CD14-positive monocyte (primary cell): Measurements from ENCODE around the gene LRRC59. TPM values are rescaled to one million over a fixed set of nuclear protein-coding genes. Genes with fewer than 3 reads are reported as not detected.
"Not testable (repeated sequence)": the region's sequence is repeated elsewhere in the genome, so short reads cannot be mapped to it uniquely, and the experiment has no call there.

Experiments
- DNase-seq, 3 donors: peaks; one replicate each; pipeline ENCODE4 v3.0.0-alpha.2; 2011 to 2022
- H2AFZ ChIP-seq: 2 replicates; pipeline ENCODE4 v1.6.0; 2012; ENCODE audit warnings: mild to moderate bottlenecking, low read depth, low read length, inconsistent platforms; ENCODE audit not compliant: insufficient read depth, poor library complexity, severe bottlenecking
- H3K27ac ChIP-seq, 2 donors: 1 replicate in 1 of 2; 2 replicates in 1 of 2; pipeline ENCODE4 v1.5.1; 2012 to 2013; ENCODE audit warnings: low read length in 2 of 2, control low read depth in 1 of 2, inconsistent platforms in 1 of 2, low read depth in 1 of 2, mild to moderate bottlenecking in 1 of 2
- H3K27me3 ChIP-seq, 2 donors: one replicate each; pipeline versions ENCODE4 v1.6.0 to v1.6.1; 2011 to 2013; ENCODE audit warnings: low read length in 2 of 2; ENCODE audit not compliant: control insufficient read depth in 2 of 2, insufficient read depth in 2 of 2
- H3K36me3 ChIP-seq, 2 donors: replicated peaks in 1 of 2; 1 replicate in 1 of 2; 2 replicates in 1 of 2; pipeline versions ENCODE4 v1.5.1 to v1.6.1; 2012 to 2013; ENCODE audit warnings: low read length in 2 of 2, control low read depth in 1 of 2, inconsistent platforms in 1 of 2, mild to moderate bottlenecking in 1 of 2; ENCODE audit not compliant: insufficient read depth in 2 of 2, control insufficient read depth in 1 of 2
- H3K4me1 ChIP-seq, 2 donors: 1 replicate in 1 of 2; 2 replicates in 1 of 2; pipeline versions ENCODE4 v1.5.1 to v1.6.1; 2012 to 2013; ENCODE audit warnings: low read length in 2 of 2, control low read depth in 1 of 2, inconsistent platforms in 1 of 2, mild to moderate bottlenecking in 1 of 2, moderate library complexity in 1 of 2; ENCODE audit not compliant: insufficient read depth in 2 of 2, control insufficient read depth in 1 of 2
- H3K4me2 ChIP-seq: replicated peaks from 2 replicates; pipeline ENCODE3; 2012; ENCODE audit warnings: low read length, moderate library complexity, mild to moderate bottlenecking; ENCODE audit not compliant: poor library complexity, severe bottlenecking; ENCODE audit errors: extremely low read depth
- H3K4me3 ChIP-seq, 3 experiments: fragments of 200-600 bp in 1 of 3; sonication (generic) in 1 of 3; replicated peaks in 1 of 3; 1 replicate in 2 of 3; 2 replicates in 1 of 3; pipeline ENCODE4 v1.5.1; 2011 to 2013; ENCODE audit warnings: low read length in 3 of 3, mild to moderate bottlenecking in 3 of 3, control low read depth in 2 of 3, low read depth in 2 of 3, inconsistent platforms in 1 of 3, moderate library complexity in 1 of 3
- H3K79me2 ChIP-seq: 2 replicates; pipeline ENCODE4 v1.6.0; 2012; ENCODE audit warnings: mild to moderate bottlenecking, control low read depth, inconsistent platforms, low read length, moderate library complexity; ENCODE audit not compliant: insufficient read depth
- H3K9ac ChIP-seq: 2 replicates; pipeline ENCODE4 v1.6.0; 2017; ENCODE audit warnings: low read length, mild to moderate bottlenecking; ENCODE audit not compliant: insufficient read depth, poor library complexity, severe bottlenecking
- H3K9me3 ChIP-seq, 2 donors: replicated peaks in 1 of 2; 1 replicate in 1 of 2; 2 replicates in 1 of 2; pipeline versions ENCODE4 v1.5.1 to v1.6.1; 2012 to 2013; ENCODE audit warnings: low read length in 2 of 2, control low read depth in 1 of 2; ENCODE audit not compliant: control insufficient read depth in 1 of 2, insufficient read depth in 1 of 2
- H4K20me1 ChIP-seq: 2 replicates; pipeline ENCODE4 v1.6.0; 2012; ENCODE audit warnings: mild to moderate bottlenecking, low read length, control low read depth, moderate library complexity; ENCODE audit not compliant: insufficient read depth
- H3K27ac Mint-ChIP-seq, 7 donors: one replicate each; pipeline ENCODE4 v1.8.0; 2020; ENCODE audit warnings: mild to moderate bottlenecking in 7 of 7, mixed read lengths in 7 of 7, moderate library complexity in 6 of 7, inconsistent platforms in 2 of 7
- H3K27me3 Mint-ChIP-seq, 3 donors: one replicate each; pipeline ENCODE4 v1.8.0; 2021 to 2022; ENCODE audit warnings: low read depth in 3 of 3, mild to moderate bottlenecking in 3 of 3, mixed read lengths in 3 of 3, moderate library complexity in 3 of 3, inconsistent platforms in 1 of 3
- H3K36me3 Mint-ChIP-seq, 2 donors: one replicate each; pipeline ENCODE4 v1.8.0; 2020; ENCODE audit warnings: mixed read lengths in 2 of 2, inconsistent platforms in 1 of 2, mild to moderate bottlenecking in 1 of 2
- H3K4me1 Mint-ChIP-seq: one replicate; pipeline ENCODE4 v1.8.0; 2020; ENCODE audit warnings: mild to moderate bottlenecking, mixed read lengths
- H3K4me3 Mint-ChIP-seq, 2 donors: one replicate each; pipeline ENCODE4 v1.8.0; 2020; ENCODE audit warnings: mild to moderate bottlenecking in 2 of 2, mixed read lengths in 2 of 2, moderate library complexity in 1 of 2
- H3K9me3 Mint-ChIP-seq, 7 donors: one replicate each; pipeline ENCODE4 v1.8.0; 2020 to 2022; ENCODE audit warnings: mixed read lengths in 7 of 7, mild to moderate bottlenecking in 6 of 7, moderate library complexity in 6 of 7, inconsistent platforms in 2 of 7
- WGBS: methylation state at CpG from one replicate; pipeline ENCODE4 v1.1.5; 2013; ENCODE audit warnings: missing lambda C conversion rate; ENCODE audit not compliant: insufficient coverage; 5-methylcytosine and 5-hydroxymethylcytosine counted together
- intact Hi-C, 2 donors: fragments of 100-400 bp; cut with micrococcal nuclease; formaldehyde crosslinking; loops; one replicate each; pipeline versions ENCODE4 v1.15.0 to v1.15.1; 2023
- polyA plus RNA-seq, 3 donors: library from polyadenylated mRNA; depleted of rRNA in 1 of 3; unstranded in 2 of 3; stranded (reverse) in 1 of 3; fragments of 300-500 nt in 2 of 3; fragments of >200 nt in 1 of 3; fragmentation: Illumina TruSeq in 2 of 3; gene quantifications; 1 replicate in 2 of 3; 2 replicates in 1 of 3; pipeline ENCODE4 v1.2.3, GENCODE V29; 2012 to 2021
- TF ChIP-seq, protein P1 (sequence below): fragments of 200-600 bp; IDR thresholded peaks from one replicate; pipeline ENCODE4 v1.8.0; 2022; ENCODE audit warnings: antibody characterized with exemption, mild to moderate bottlenecking

LRRC59 gene
- polyA plus RNA-seq, 3 donors, result 36.6 to 48.9 (median 45.7) TPM

DNA sequence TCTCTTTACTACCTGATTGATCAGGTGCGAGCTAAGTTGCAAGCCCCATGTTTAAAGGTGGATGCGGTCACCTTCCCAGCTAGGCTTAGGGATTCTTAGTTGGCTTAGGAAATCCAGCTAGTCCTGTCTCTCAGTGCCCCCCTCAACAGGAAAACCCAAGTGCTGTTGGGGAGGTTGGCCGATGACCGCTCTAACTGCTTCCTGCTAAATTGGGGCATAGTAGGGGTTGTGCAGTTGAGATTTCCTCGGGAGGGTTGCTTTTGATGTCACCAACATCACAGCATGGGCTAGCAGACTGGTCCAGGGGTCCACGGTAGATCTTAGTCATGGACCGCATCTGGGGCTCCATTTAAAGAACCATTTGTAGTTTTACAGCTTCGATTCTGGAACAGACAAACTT is 2.3 kb upstream of the LRRC59 start:
- peaks cover 32% of the 10 kb centered on the region for H3K4me1 Mint-ChIP-seq
- DNase-seq, intact Hi-C loops, H3K36me3 ChIP-seq, H3K4me2 ChIP-seq, H3K9me3 Mint-ChIP-seq, H3K27me3 ChIP-seq, H3K4me3 ChIP-seq, H3K4me3 Mint-ChIP-seq, H3K9me3 ChIP-seq, H3K9ac ChIP-seq, H3K27me3 Mint-ChIP-seq, H3K27ac ChIP-seq, H2AFZ ChIP-seq, H3K27ac Mint-ChIP-seq: not testable (repeated sequence)
- Histone ChIP-seq H4K20me1 (peaks cover 23% of the 10 kb centered on the region), H3K4me1 (peaks cover 25 to 32% of the 10 kb centered on the region in 2 donors), H3K79me2 (peaks cover 28% of the 10 kb centered on the region)
- 94% methylated on average over 2 of the region's 8 CpGs for WGBS
- H3K36me3 Mint-ChIP-seq, result peaks cover 7 to 10% of the 10 kb centered on the region in 2 donors

DNA sequence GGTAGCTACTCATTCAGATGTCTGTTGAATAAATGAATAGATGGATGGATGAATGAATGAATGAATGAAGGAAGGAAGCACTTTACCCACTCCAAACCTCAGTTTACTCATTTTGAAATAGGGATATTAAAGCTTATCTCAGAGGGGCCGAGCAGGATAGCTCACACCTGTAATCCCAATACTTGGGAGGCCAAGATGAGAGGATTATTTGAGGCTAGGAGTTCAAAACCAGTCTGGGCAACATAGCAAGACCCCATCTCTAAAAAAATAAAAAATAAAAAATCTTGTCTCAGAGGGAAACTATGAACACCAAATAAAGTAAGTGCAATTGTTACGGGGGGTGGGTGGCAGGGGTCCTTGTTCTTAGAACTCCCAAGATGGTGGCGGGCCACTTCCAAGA is 1.3 kb upstream of the LRRC59 start:
- Mint-ChIP-seq H3K36me3 (peaks cover 16 to 20% of the 10 kb centered on the region in 2 donors), H3K27ac (peak overlapping the region in 1 of 7 donors; percentile 11), H3K4me1 (peaks cover 26% of the 10 kb centered on the region)
- H2AFZ ChIP-seq, H3K4me3 Mint-ChIP-seq, H3K27me3 Mint-ChIP-seq, H3K4me2 ChIP-seq, DNase-seq, H3K9me3 Mint-ChIP-seq, intact Hi-C loops, H3K4me3 ChIP-seq, H3K9me3 ChIP-seq, H3K27me3 ChIP-seq, H3K27ac ChIP-seq, H3K9ac ChIP-seq: not testable (repeated sequence)
- H3K4me1 ChIP-seq, result peaks cover 25 to 29% of the 10 kb centered on the region in 2 donors
- H4K20me1 ChIP-seq, result peaks cover 32% of the 10 kb centered on the region
- H3K79me2 ChIP-seq, result peaks cover 37% of the 10 kb centered on the region
- H3K36me3 ChIP-seq, result peaks cover 14 to 15% of the 10 kb centered on the region in 2 donors
- WGBS, result 100% methylated on average over 1 of the region's 3 CpGs

DNA sequence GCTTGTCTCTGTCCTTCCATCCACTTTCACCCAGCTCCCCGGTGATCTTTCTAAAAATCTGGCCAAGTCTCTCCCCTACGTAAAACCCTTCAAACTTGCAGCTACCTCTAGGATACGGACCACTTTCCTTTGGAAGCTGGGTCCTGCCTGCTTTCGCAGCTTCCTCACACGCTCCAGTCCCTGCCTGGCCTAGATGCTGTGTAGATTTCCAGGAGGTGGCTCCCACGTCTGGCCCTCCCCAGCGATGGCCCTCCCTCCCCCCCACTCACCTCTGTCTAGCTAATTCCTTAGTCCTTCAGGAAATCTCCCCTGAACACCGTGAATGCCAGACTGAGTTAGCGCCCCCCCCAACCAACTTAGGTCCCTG is 579 bp upstream of the LRRC59 start:
- no peaks in the 10 kb centered on the region for H3K9me3 ChIP-seq
- H3K36me3 ChIP-seq, result peaks cover 22 to 23% of the 10 kb centered on the region in 2 donors
- peaks cover 25 to 29% of the 10 kb centered on the region in 2 donors for H3K4me1 ChIP-seq
- H3K4me2 ChIP-seq, result peak overlapping the region; percentile 96
- intact Hi-C loops, result loop anchor here in 1 of 2 donors (2.0 kb wide), 1 partner anchor 25 kb away; the partner anchor contains the start of genes EME1 and MRPL27
- Mint-ChIP-seq H3K4me3 (peak overlapping the region; percentile 86 to 89), H3K27me3 (peaks cover 0 to 6% (median 2%) of the 10 kb centered on the region in 3 donors), H3K9me3 (peaks cover 0 to 8% (median 3%) of the 10 kb centered on the region in 7 donors), H3K4me1 (peaks cover 28% of the 10 kb centered on the region), H3K27ac (peak overlapping the region in 5 of 7 donors; percentile 28 to 94 (median 84)), H3K36me3 (peaks cover 24 to 27% of the 10 kb centered on the region in 2 donors)
- H4K20me1 ChIP-seq, result peaks cover 39% of the 10 kb centered on the region
- H3K79me2 ChIP-seq, result peaks cover 45% of the 10 kb centered on the region
- WGBS, result 71% methylated on average over 6 of the region's 9 CpGs
- H3K4me3 ChIP-seq, result peak overlapping the region in 2 of 3 experiments; percentile 95 to 99
- no peak for DNase-seq
- peak overlapping the region; percentile 81 for H2AFZ ChIP-seq
- no peak overlapping the region for H3K27ac ChIP-seq
- H3K27me3 ChIP-seq, result no peaks in the 10 kb centered on the region
- H3K9ac ChIP-seq, result peak overlapping the region; percentile 93
- TF ChIP-seq, protein P1, sequence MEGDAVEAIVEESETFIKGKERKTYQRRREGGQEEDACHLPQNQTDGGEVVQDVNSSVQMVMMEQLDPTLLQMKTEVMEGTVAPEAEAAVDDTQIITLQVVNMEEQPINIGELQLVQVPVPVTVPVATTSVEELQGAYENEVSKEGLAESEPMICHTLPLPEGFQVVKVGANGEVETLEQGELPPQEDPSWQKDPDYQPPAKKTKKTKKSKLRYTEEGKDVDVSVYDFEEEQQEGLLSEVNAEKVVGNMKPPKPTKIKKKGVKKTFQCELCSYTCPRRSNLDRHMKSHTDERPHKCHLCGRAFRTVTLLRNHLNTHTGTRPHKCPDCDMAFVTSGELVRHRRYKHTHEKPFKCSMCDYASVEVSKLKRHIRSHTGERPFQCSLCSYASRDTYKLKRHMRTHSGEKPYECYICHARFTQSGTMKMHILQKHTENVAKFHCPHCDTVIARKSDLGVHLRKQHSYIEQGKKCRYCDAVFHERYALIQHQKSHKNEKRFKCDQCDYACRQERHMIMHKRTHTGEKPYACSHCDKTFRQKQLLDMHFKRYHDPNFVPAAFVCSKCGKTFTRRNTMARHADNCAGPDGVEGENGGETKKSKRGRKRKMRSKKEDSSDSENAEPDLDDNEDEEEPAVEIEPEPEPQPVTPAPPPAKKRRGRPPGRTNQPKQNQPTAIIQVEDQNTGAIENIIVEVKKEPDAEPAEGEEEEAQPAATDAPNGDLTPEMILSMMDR, result no peak
